Measurements from ENCODE around the gene IFT172. TPM values are rescaled to one million over a fixed set of nuclear protein-coding genes. Genes with fewer than 3 reads are reported as not detected.

The IFT172 gene
- total RNA-seq, 2 donors from 2014 or later: 30.1 to 31.3 TPM

GRCh38 chr2:27537287-27537686, 47.7 kb upstream of the IFT172 start:
- H3K9me3 Mint-ChIP-seq: peaks cover 12% of the 10 kb centered on the region
- Histone ChIP-seq H3K4me1 (ENCODE audit: control insufficient read depth, insufficient read depth, low read length) (no peaks in the 10 kb centered on the region), H3K9ac (ENCODE audit: extremely low read depth, low read length, poor library complexity, severe bottlenecking) (no peak overlapping the region), H3K4me3 (ENCODE audit: low read length) (no peak overlapping the region), H3K36me3 (ENCODE audit: control insufficient read depth, insufficient read depth, low read length) (no peaks in the 10 kb centered on the region), H3K9me3 (ENCODE audit: control insufficient read depth, low read length) (no peaks in the 10 kb centered on the region), H3K27me3 (ENCODE audit: control insufficient read depth, insufficient read depth, low read length, poor library complexity, severe bottlenecking) (peaks cover 37% of the 10 kb centered on the region), H3K27ac (ENCODE audit: low read depth, low read length) (no peak overlapping the region)
- peaks cover 27% of the 10 kb centered on the region for H3K27me3 Mint-ChIP-seq (ENCODE audit: insufficient read depth)
- no peak overlapping the region for H3K27ac Mint-ChIP-seq
- no peak overlapping the region for H3K4me3 Mint-ChIP-seq
- no peak for DNase-seq
- no peaks in the 10 kb centered on the region for H3K4me1 Mint-ChIP-seq
- 87 to 94% methylated on average over 3 to 4 of the region's 4 CpGs for whole genome bisulfite sequencing, 2 experiments (ENCODE audit: insufficient coverage in 1 of 2, insufficient read length in 1 of 2)
- no peaks in the 10 kb centered on the region for H3K36me3 Mint-ChIP-seq (ENCODE audit: low read depth)
- no peak for TF ChIP-seq CTCF (conservative IDR thresholded peaks at IDR 0.05)

- no peaks in the 10 kb centered on the region for H3K4me1 ChIP-seq (ENCODE audit: control insufficient read depth, insufficient read depth, low read length)
- no peak overlapping the region for H3K9ac ChIP-seq (ENCODE audit: extremely low read depth, low read length, poor library complexity, severe bottlenecking)
- peaks cover 31% of the 10 kb centered on the region for H3K27me3 ChIP-seq (ENCODE audit: control insufficient read depth, insufficient read depth, low read length, poor library complexity, severe bottlenecking)
- no peak overlapping the region for H3K27ac ChIP-seq (ENCODE audit: low read depth, low read length)
- Mint-ChIP-seq H3K27me3 (ENCODE audit: insufficient read depth) (peaks cover 21% of the 10 kb centered on the region), H3K9me3 (peaks cover 4% of the 10 kb centered on the region), H3K4me1 (peaks cover 2% of the 10 kb centered on the region), H3K36me3 (ENCODE audit: low read depth) (no peaks in the 10 kb centered on the region), H3K27ac (no peak overlapping the region), H3K4me3 (no peak overlapping the region)
- no peak for DNase-seq
- TF ChIP-seq CTCF (conservative IDR thresholded peaks at IDR 0.05): no peak
- no peaks in the 10 kb centered on the region for H3K9me3 ChIP-seq (ENCODE audit: control insufficient read depth, low read length)
- WGBS, 2 experiments (ENCODE audit: insufficient coverage in 1 of 2, insufficient read length in 1 of 2): 78 to 95% methylated on average over 1 to 2 of the region's 2 CpGs
- no peaks in the 10 kb centered on the region for H3K36me3 ChIP-seq (ENCODE audit: control insufficient read depth, insufficient read depth, low read length)
- H3K4me3 ChIP-seq (ENCODE audit: low read length): no peak overlapping the region
These were observed 42.4 kb upstream of the IFT172 start for GRCh38 chr2:27531983-27532382.

DNA sequence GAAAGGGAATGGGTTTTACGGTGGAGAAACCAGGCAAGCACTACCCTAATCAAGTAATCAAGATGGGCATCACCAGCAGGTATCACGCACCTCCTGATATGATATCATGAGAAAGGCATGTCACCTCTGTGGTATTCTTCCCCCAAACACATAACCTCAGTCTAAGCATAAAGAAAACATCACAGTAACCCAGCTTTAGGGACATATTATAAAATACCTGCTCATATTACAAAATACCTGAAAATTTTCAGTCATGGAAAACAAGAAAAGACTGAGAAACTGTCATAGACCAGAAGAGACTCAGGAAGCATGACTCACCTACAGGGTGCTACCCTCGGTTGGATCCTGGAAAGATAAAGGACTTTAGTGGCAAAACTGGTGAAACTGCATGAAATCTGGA, 37.6 kb upstream of the IFT172 start:
- no peak overlapping the region for H3K4me3 Mint-ChIP-seq
- no peak overlapping the region for H3K9ac ChIP-seq (ENCODE audit: extremely low read depth, low read length, poor library complexity, severe bottlenecking)
- H3K27ac Mint-ChIP-seq: no peak overlapping the region
- H3K36me3 ChIP-seq (ENCODE audit: control insufficient read depth, insufficient read depth, low read length): no peaks in the 10 kb centered on the region
- no peak for DNase-seq
- no peak overlapping the region for H3K27ac ChIP-seq (ENCODE audit: low read depth, low read length)
- H3K36me3 Mint-ChIP-seq (ENCODE audit: low read depth): no peaks in the 10 kb centered on the region
- peaks cover 7% of the 10 kb centered on the region for H3K4me1 Mint-ChIP-seq
- H3K9me3 Mint-ChIP-seq: peaks cover 4% of the 10 kb centered on the region
- peaks cover 42% of the 10 kb centered on the region for H3K27me3 ChIP-seq (ENCODE audit: control insufficient read depth, insufficient read depth, low read length, poor library complexity, severe bottlenecking)
- H3K27me3 Mint-ChIP-seq (ENCODE audit: insufficient read depth): peaks cover 36% of the 10 kb centered on the region
- WGBS, 2 experiments (ENCODE audit: insufficient coverage in 1 of 2, insufficient read length in 1 of 2): 80 to 84% methylated on average over 2 to 3 of the region's 3 CpGs
- H3K4me1 ChIP-seq (ENCODE audit: control insufficient read depth, insufficient read depth, low read length): no peaks in the 10 kb centered on the region
- no peak for TF ChIP-seq CTCF (conservative IDR thresholded peaks at IDR 0.05)
- no peaks in the 10 kb centered on the region for H3K9me3 ChIP-seq (ENCODE audit: control insufficient read depth, low read length)
- H3K4me3 ChIP-seq (ENCODE audit: low read length): no peak overlapping the region
